HepG2 (cell line): Measurements from ENCODE around the gene EVI5. TPM values are rescaled to one million over a fixed set of nuclear protein-coding genes. Genes with fewer than 3 reads are reported as not detected.

Source experiments
- AKAP8 ChIP-seq: sonication (generic); formaldehyde crosslinking; IDR thresholded peaks from 2 replicates; pipeline ENCODE4 v1.5.1; 2020; ENCODE audit warnings: mild to moderate bottlenecking, missing genetic modification reagents
- ARID2 ChIP-seq: sonication (generic); formaldehyde crosslinking; IDR thresholded peaks from 2 replicates; pipeline ENCODE4 v1.8.1; 2022; ENCODE audit warnings: mild to moderate bottlenecking, missing genetic modification reagents, borderline replicate concordance
- CHD2 ChIP-seq: IDR thresholded peaks from 2 replicates; pipeline ENCODE4 v1.6.1; 2011; ENCODE audit warnings: low read depth, low read length, improper control_type of control experiment
- CREB1 ChIP-seq, 2 experiments: fragments of 450-650 bp in 1 of 2; IDR thresholded peaks; 2 replicates each; pipeline ENCODE4 v1.6.1; 2016 to 2017; ENCODE audit warnings: control low read depth in 1 of 2, mild to moderate bottlenecking in 1 of 2, missing compliant biosample characterization in 1 of 2, missing genetic modification characterization in 1 of 2
- DRAP1 ChIP-seq: IDR thresholded peaks from 2 replicates; pipeline ENCODE4 v1.6.1; 2016; ENCODE audit warnings: missing genetic modification reagents, missing compliant biosample characterization
- IRF1 ChIP-seq: sonication (generic); formaldehyde crosslinking; IDR thresholded peaks from 2 replicates; pipeline ENCODE4 v1.4.0; 2020; ENCODE audit warnings: low read depth, mild to moderate bottlenecking, missing genetic modification reagents
- IRF2 ChIP-seq: IDR thresholded peaks from 2 replicates; pipeline ENCODE4 v1.6.1; 2018; ENCODE audit warnings: missing genetic modification reagents, missing compliant biosample characterization
- RBM39 ChIP-seq: fragments of 200-400 bp; formaldehyde crosslinking; IDR thresholded peaks from one replicate; pipeline ENCODE4 v1.6.1; 2018; ENCODE audit warnings: antibody characterized with exemption, mild to moderate bottlenecking, low read depth, low read length; ENCODE audit not compliant: poor library complexity, severe bottlenecking
- SALL1 ChIP-seq: sonication (generic); formaldehyde crosslinking; IDR thresholded peaks from 2 replicates; pipeline ENCODE4 v1.8.0; 2022; ENCODE audit warnings: mild to moderate bottlenecking, missing genetic modification reagents
- SUZ12 ChIP-seq: fragments of 150-350 bp; IDR thresholded peaks from 2 replicates; pipeline ENCODE4 v1.6.1; 2014; ENCODE audit warnings: low read depth, low read length
- TFE3 ChIP-seq: IDR thresholded peaks from 2 replicates; pipeline ENCODE4 v1.6.1; 2016
- TGIF2 ChIP-seq: IDR thresholded peaks from 2 replicates; pipeline ENCODE4 v1.6.1; 2016; ENCODE audit warnings: control low read depth, missing compliant biosample characterization
- ZBTB26 ChIP-seq: IDR thresholded peaks from 2 replicates; pipeline ENCODE4 v1.6.1; 2016; ENCODE audit warnings: missing compliant biosample characterization, missing genetic modification reagents, borderline replicate concordance
- ZFP1 ChIP-seq: IDR thresholded peaks from 2 replicates; pipeline ENCODE4 v1.6.1; 2016
- ZNF24 ChIP-seq: fragments of 450-650 bp; IDR thresholded peaks from 2 replicates; pipeline ENCODE4 v1.6.1; 2017; ENCODE audit warnings: antibody characterized with exemption, mild to moderate bottlenecking
- ZNF660 ChIP-seq: sonication (generic); formaldehyde crosslinking; IDR thresholded peaks from 2 replicates; pipeline ENCODE4 v1.5.1; 2020; ENCODE audit warnings: mild to moderate bottlenecking, low read depth, missing genetic modification reagents, borderline replicate concordance
- ZNF691 ChIP-seq: sonication (generic); formaldehyde crosslinking; IDR thresholded peaks from 2 replicates; pipeline ENCODE4 v1.4.0; 2020; ENCODE audit warnings: missing genetic modification reagents, low read depth, mild to moderate bottlenecking, borderline replicate concordance
- ZNF703 ChIP-seq: sonication (generic); formaldehyde crosslinking; IDR thresholded peaks from 2 replicates; pipeline ENCODE4 v1.5.1; 2020; ENCODE audit warnings: missing genetic modification reagents, mild to moderate bottlenecking, moderate library complexity, borderline replicate concordance
- ZNF710 ChIP-seq: sonication (generic); formaldehyde crosslinking; IDR thresholded peaks from 2 replicates; pipeline ENCODE4 v1.5.0; 2020; ENCODE audit warnings: mild to moderate bottlenecking, missing genetic modification reagents, borderline replicate concordance
- ZNF772 ChIP-seq: sonication (generic); formaldehyde crosslinking; IDR thresholded peaks from 2 replicates; pipeline ENCODE4 v1.5.0; 2020; ENCODE audit warnings: mild to moderate bottlenecking, missing genetic modification reagents
- ZSCAN22 ChIP-seq: sonication (generic); formaldehyde crosslinking; IDR thresholded peaks from 2 replicates; pipeline ENCODE4 v1.4.0; 2020; ENCODE audit warnings: mild to moderate bottlenecking, missing genetic modification reagents
- polyA plus RNA-seq, 8 experiments: library from polyadenylated mRNA; depleted of rRNA in 3 of 8; stranded (reverse) in 7 of 8; unstranded in 1 of 8; fragments of >200 nt; fragmentation: Illumina TruSeq in 4 of 8; extraction: Trizol in 4 of 8; gene quantifications; 2 replicates each; pipeline versions ENCODE4 v1.2.1 to v1.2.3, GENCODE V29; 2011 to 2016; ENCODE audit warnings: low read depth in 4 of 8, missing spikeins in 1 of 8, mixed read lengths in 1 of 8; ENCODE audit not compliant: insufficient read depth in 1 of 8
- total RNA-seq, 5 experiments: library from RNA; depleted of rRNA; stranded (reverse); fragments of >200 nt; fragmentation: Illumina TruSeq; extraction: Trizol; gene quantifications; 2 replicates each; pipeline ENCODE4 v1.2.3, GENCODE V29; 2016; ENCODE audit warnings: low read depth in 1 of 5

The EVI5 gene
- total and polyA plus RNA-seq, 2 of the 13 experiments (the other 11 are each of a cell fraction or from before 2014, with no cell fraction given) = 4.0 to 12.6 TPM

- TF ChIP-seq SUZ12 (no peak), ZNF660 (CRISPR knock-in tag) (no peak), ZBTB26 (CRISPR knock-in tag) (peak; percentile 78), SALL1 (CRISPR knock-in tag) (peak; percentile 97), TGIF2 (CRISPR knock-in tag) (peak; percentile 94), ZFP1 (peak; percentile 67; the same call in 1 of the 2 replicates), IRF2 (CRISPR knock-in tag) (peak; percentile 89), RBM39 (peak; percentile 99), ZNF710 (CRISPR knock-in tag) (peak; percentile 96), ZNF703 (CRISPR knock-in tag) (no peak), ARID2 (CRISPR knock-in tag) (peak; percentile 94; the same call in 1 of the 2 replicates), IRF1 (no peak), CREB1 (IDR thresholded peaks at IDR 0.05) (peak; percentile 93), CREB1 (CRISPR knock-in tag; IDR thresholded peaks at IDR 0.05) (peak; percentile 98), TFE3 (CRISPR knock-in tag) (peak; percentile 56), AKAP8 (no peak; the same call in 1 of the 2 replicates), ZNF24 (no peak), ZSCAN22 (CRISPR knock-in tag) (peak; percentile 53; the same call in 1 of the 2 replicates), ZNF691 (CRISPR knock-in tag) (peak; percentile 44; the same call in 1 of the 2 replicates), DRAP1 (peak; percentile 98), CHD2 (peak; percentile 53), ZNF772 (CRISPR knock-in tag) (peak; percentile 86)
Observed at GRCh38 chr1:92831762-92832536, 47.0 kb upstream of the EVI5 start, which contains the start of gene RPL5 (continued).
